ENCODE data around the gene YAF2.
"Not testable (repeated sequence)": the region's sequence is repeated elsewhere in the genome, so short reads cannot be mapped to it uniquely, and the experiment has no call there.

DNA sequence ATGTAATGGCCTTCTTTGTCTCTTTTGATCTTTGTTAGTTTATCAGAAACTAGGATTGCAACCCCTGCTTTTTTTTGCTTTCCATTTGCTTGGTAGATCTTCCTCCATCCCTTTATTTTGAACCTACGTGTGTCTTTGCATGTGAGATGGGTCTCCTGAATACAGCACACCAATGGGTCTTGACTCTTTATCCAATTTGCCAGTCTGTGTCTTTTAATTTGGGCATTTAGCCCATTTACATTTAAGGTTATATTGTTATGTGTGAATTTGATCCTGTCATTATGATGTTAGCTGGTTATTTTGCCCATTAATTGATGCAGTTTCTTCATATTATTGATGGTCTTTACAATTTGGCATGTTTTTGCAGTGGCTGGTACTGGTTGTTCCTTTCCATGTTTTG, 14.6 kb upstream of the YAF2 start:
- TF ChIP-seq, protein P1, sequence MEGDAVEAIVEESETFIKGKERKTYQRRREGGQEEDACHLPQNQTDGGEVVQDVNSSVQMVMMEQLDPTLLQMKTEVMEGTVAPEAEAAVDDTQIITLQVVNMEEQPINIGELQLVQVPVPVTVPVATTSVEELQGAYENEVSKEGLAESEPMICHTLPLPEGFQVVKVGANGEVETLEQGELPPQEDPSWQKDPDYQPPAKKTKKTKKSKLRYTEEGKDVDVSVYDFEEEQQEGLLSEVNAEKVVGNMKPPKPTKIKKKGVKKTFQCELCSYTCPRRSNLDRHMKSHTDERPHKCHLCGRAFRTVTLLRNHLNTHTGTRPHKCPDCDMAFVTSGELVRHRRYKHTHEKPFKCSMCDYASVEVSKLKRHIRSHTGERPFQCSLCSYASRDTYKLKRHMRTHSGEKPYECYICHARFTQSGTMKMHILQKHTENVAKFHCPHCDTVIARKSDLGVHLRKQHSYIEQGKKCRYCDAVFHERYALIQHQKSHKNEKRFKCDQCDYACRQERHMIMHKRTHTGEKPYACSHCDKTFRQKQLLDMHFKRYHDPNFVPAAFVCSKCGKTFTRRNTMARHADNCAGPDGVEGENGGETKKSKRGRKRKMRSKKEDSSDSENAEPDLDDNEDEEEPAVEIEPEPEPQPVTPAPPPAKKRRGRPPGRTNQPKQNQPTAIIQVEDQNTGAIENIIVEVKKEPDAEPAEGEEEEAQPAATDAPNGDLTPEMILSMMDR (IDR thresholded peaks at IDR 0.05; ENCODE audit: low read depth, low read length, poor library complexity, severe bottlenecking), result not testable (repeated sequence)
- TF ChIP-seq EZH2phosphoT487 (IDR thresholded peaks at IDR 0.05; ENCODE audit: borderline replicate concordance, low read length), result not testable (repeated sequence)
